Ovary (tissue), 3 donors: Measurements from ENCODE around the gene PRKG1.

Source experiments
- EP300 ChIP-seq: sonication (generic); formaldehyde crosslinking; IDR thresholded peaks from one replicate; pipeline ENCODE4 v1.6.1; 2017; ENCODE audit warnings: antibody characterized with exemption
- POLR2A ChIP-seq: fragments of 450-650 bp; IDR thresholded peaks from one replicate; pipeline ENCODE4 v1.6.1; 2017; ENCODE audit warnings: antibody characterized with exemption, mild to moderate bottlenecking, moderate library complexity
- TF ChIP-seq, protein P1 (sequence below), 3 donors: fragments of 450-650 bp in 2 of 3; fragments of 200-600 bp in 1 of 3; IDR thresholded peaks; one replicate each; pipeline versions ENCODE4 v1.5.1 to v1.8.0; 2016 to 2022; ENCODE audit warnings: antibody characterized with exemption in 3 of 3, mild to moderate bottlenecking in 1 of 3
- donor health status: DM: no; HTN: no; CAD: no.

DNA sequence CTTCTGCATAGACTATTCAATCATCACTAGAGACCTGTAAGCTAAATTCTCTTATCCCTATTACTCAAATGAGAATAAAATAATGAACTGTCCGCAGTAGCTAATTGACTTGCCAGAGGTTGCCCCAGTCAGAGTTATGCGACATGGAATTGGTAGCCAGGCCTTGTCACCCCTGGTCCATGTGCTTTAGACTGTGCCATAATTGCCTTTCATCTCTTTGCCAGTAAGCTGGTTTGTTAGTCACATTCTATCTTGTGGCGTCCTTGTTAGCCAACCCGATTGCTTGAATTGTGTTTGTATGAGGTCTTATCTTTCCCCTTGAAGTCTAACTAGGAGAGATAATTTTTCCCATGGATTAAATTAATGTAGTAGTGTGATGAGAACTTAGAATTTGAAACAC, 362.5 kb downstream of the PRKG1 start:
- TF ChIP-seq POLR2A = no peak
- TF ChIP-seq, protein P1, sequence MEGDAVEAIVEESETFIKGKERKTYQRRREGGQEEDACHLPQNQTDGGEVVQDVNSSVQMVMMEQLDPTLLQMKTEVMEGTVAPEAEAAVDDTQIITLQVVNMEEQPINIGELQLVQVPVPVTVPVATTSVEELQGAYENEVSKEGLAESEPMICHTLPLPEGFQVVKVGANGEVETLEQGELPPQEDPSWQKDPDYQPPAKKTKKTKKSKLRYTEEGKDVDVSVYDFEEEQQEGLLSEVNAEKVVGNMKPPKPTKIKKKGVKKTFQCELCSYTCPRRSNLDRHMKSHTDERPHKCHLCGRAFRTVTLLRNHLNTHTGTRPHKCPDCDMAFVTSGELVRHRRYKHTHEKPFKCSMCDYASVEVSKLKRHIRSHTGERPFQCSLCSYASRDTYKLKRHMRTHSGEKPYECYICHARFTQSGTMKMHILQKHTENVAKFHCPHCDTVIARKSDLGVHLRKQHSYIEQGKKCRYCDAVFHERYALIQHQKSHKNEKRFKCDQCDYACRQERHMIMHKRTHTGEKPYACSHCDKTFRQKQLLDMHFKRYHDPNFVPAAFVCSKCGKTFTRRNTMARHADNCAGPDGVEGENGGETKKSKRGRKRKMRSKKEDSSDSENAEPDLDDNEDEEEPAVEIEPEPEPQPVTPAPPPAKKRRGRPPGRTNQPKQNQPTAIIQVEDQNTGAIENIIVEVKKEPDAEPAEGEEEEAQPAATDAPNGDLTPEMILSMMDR (IDR thresholded peaks at IDR 0.05) = no peak
- no peak for TF ChIP-seq EP300
